Transverse colon (tissue), 4 donors: ENCODE results near the gene GPR65.
A peak's percentile ranks its signal among the peaks of the same experiment; 100 is the strongest.

Experiments
- CTCF ChIP-seq, 5 experiments: fragments of 200-600 bp in 3 of 5; fragments of 450-650 bp in 2 of 5; sonication (generic) in 3 of 5; IDR thresholded peaks; 1 replicate in 2 of 5; 2 replicates in 3 of 5; pipeline ENCODE4 v1.5.1; 2016 to 2017; ENCODE audit warnings: antibody characterized with exemption in 5 of 5, inconsistent platforms in 3 of 5, mild to moderate bottlenecking in 2 of 5, moderate library complexity in 1 of 5
- EP300 ChIP-seq: sonication (generic); formaldehyde crosslinking; IDR thresholded peaks from one replicate; pipeline ENCODE4 v1.6.1; 2017; ENCODE audit warnings: antibody characterized with exemption, low read depth
- POLR2A ChIP-seq: fragments of 450-650 bp; IDR thresholded peaks from one replicate; pipeline ENCODE4 v1.6.1; 2016; ENCODE audit warnings: antibody characterized with exemption, mild to moderate bottlenecking, moderate library complexity
- POLR2AphosphoS5 ChIP-seq, 3 donors: sonication (generic); formaldehyde crosslinking; IDR thresholded peaks; one replicate each; pipeline ENCODE4 v1.6.1; 2016; ENCODE audit warnings: antibody characterized with exemption in 3 of 3

- TF ChIP-seq POLR2A (no peak), POLR2AphosphoS5 (IDR thresholded peaks at IDR 0.05) (no peak), CTCF (IDR thresholded peaks at IDR 0.05) (peak; percentile 88 to 95 (median 90)), EP300 (no peak)
Observed at GRCh38 chr14:88013750-88014349, 8.9 kb downstream of the GPR65 start.
